GM19397 (cell line): Measurements from ENCODE around the gene DOCK3.
"Not testable (repeated sequence)": the region's sequence is repeated elsewhere in the genome, so short reads cannot be mapped to it uniquely, and the experiment has no call there.

ENCODE experiments used
- ATAC-seq: cut with Tn5 transposase; IDR thresholded peaks from one replicate; pipeline ENCODE4 v1.9.1; 2021; ENCODE audit warnings: mild to moderate bottlenecking, moderate library complexity; ENCODE audit not compliant: unreplicated experiment

The DOCK3 gene

DNA sequence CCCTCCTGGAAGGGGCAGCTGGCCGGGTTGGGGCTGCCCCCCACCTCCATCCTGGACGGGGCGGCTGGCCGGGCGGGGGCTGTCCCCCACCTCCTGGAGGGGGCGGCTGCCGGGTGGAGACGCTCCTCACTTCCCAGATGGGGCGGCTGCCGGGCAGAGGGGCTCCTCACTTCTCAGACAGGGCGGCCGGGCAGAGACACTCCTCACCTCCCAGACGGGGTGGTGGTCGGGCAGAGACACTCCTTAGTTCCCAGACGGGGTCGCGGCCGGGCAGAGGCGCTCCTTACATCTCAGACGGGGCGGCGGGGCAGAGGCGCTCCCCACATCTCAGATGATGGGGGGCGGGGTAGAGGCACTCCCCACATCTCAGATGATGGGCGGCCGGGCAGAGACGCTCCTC, 129.1 kb downstream of the DOCK3 start:
- ATAC-seq = not testable (repeated sequence)

DNA sequence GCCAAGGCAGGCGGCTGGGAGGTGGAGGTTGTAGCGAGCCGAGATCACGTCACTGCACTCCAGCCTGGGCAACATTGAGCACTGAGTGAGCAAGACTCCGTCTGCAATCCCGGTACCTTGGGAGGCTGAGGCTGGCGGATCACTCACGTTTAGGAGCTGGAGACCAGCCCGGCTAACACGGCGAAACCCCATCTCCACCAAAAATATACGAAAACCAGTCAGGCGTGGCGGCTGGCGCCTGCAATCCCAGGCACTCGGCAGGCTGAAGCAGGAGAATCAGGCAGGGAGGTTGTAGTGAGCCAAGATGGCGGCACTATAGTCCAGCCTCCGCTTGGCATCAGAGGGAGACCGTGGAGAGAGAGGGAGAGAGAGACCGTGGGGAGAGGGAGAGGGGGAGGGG, 129.6 kb downstream of the DOCK3 start:
- ATAC-seq = not testable (repeated sequence)

DNA sequence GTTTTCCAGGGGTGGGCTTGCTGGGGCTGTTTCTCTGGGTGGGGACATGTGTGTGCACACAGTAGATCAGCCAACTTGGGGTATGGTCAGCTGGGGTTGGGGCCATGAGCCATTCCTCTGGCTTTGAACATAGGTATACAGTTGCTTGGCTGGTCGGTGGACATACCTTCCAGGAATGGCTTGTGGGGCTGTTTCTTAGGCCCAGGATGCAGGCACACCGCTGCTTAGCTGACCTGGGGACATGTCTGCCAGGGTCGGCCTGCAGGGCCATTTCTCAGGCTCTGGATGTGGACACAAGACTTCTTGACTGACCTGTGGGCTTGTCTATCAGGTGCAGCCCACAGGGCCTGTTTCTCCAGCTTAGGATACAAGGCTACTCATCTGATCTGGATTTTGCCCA, 130.6 kb downstream of the DOCK3 start:
- no peak for ATAC-seq

DNA sequence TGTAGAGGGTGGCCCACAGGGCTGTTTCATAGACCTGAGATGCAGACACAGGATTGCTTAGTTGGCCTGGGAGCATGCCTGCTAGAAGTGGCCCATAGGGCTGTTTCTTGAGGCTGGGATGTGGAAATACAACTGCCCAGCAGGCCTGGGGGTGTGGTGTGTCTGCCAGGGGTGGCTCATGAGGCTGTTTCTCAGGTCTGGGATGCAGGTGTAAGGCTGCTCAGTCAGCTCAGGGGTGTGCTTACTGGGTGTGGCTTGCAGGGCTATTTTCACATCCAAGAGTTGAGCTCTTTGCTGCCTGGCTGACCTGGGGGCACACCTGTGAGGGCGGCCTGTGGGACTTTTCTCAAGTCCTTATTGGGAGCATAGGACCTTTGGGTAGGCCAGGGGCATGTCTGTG, 131.3 kb downstream of the DOCK3 start:
- ATAC-seq = no peak

DNA sequence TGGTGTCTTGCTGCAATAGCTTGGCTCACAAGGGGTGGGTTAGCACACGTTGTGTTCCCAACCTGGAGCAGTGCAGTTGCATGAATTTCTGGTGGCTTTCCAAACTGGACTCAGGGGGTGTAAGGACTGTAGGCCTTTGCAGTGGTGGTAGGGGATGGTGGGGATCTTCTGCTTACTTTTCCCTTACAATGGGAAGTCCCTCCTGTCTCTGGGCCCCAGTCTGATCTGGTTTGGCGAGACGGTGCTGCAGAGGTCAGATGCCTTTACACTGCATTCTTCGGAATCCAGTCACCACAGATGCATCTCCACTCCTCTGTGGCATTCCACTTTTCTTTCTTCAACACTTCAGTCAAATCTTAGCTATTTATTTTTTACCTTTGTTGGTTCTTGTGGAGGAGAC, 132.1 kb downstream of the DOCK3 start:
- ATAC-seq = no peak

DNA sequence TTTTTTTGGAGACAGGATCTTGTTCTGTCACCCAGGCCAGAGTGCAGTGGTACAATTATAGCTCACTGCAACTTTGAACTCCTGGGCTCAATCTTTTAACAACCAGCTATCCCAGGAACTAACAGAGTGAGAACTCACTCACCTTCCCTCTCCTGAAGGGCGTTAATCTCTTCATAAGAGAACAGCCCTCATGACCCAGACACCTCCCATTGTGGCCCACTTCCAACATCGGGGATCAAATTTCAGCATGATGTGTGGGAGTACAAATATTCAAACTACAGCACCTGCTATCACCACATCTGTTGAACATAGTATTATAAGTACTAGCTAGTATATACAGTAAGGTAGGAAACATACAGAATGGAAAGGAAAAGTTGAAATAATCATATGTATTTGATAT, 132.5 kb downstream of the DOCK3 start:
- no peak for ATAC-seq

DNA sequence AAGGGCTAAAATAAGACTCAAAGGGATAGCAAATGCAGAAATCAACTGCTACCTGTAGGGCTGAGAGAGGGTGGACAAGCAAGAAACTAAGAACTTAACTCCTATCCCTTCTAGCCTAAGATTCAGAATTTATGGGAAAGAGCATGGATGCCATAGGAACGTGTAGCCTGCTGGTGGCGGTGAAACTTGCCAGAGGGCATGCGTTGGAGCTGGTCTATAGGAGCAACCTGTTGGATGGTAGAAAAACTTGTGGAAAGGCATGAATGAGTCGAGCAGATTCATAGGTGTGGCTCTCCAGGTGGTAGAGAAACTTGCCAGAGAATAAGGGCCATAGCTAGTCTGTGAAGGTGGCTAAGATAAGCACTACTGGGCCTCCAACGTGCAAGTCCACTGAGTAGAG, 137.2 kb downstream of the DOCK3 start:
- no peak for ATAC-seq

DNA sequence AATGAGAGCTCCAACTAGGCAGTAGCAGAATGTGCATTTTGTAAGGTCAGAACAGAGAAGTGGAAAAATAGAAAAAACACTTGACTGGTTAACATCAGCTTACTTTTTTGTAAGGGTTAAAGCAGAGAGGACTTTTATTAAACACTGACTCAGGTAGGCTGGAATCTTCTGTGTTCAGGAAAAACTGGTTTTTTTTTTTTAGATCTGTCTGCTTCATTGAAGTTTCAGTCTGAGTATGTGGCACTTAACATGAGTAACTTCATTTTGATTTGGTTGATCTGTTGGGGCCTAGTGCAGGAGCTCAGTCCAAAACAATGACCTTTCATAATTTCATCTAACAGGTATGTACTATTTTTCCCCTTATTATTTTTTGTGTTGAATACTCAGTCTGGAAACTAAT, 141.1 kb downstream of the DOCK3 start:
- ATAC-seq = no peak

DNA sequence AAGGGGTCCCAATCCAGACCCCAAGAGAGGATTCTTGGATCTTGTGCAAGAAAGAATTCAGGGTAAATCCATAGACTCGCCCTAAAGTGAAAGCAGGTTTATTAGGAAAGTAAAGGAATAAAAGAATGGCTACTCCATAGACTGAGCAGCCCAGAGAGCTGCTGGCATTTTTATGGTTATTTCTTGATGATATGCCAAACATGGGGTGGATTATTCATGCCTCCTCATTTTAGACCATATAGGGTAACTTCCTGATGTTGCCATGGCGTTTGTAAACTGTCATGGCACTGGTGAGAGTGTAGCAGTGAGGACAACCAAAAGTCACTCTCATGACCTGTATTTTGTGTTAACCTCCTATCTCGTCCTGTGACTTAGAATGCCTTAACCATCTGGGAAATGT, 142.2 kb downstream of the DOCK3 start:
- ATAC-seq = no peak

DNA sequence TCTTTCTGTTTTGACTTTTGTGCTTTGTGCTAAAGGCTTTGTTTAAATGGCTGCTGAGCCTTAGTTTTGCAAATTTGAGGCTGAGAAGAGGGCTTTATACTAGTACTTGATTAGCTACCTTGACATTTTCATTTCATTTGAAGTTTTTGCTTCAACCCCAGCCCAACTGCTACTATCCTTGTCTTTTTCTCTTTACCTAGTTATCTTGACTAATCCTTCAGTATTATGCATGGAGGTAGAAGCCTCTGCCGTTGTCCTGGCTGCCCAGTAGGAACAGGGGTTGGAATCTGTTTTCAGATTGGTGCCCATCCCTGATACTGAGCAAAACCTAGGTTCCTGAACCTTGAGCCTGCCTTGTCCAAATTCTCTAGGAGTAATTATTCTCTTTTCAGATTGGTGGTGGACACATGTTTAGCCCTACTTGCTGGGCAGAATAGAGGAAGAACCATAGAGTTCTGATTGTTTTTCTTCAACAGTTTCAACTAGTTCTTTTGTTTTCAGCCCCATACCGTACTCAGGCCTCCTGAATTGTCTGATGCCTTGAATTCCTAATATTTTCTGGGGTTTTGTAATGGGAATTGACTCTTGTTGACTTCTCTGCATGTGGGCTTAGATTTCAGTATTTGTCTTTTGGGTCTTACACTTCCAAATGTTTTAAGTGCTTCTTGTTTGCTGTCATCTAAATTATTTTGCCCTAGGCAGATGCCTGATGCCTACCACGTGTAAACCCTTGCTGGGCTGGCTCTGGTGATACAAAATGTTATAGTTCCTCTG, 143.2 kb downstream of the DOCK3 start:
- ATAC-seq = no peak

DNA sequence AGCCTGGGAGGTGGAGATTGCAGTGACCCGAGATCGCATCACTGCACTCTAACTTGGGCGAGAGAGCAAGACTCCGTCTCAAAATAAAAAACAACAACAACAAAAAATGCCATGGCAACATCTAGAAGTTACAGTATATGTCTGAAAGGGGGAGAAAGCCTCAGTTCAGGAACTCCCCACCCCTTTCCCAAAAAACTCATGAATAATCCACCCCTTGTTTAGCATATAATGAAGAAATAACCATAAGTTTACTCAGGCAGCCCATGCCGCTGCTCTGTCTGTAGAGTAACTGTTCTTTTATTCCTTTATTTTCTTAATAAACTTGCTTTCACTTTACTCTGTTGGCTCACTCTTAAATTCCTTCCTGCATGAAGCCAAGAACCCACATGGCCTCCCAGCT, 145.2 kb downstream of the DOCK3 start:
- ATAC-seq = no peak

DNA sequence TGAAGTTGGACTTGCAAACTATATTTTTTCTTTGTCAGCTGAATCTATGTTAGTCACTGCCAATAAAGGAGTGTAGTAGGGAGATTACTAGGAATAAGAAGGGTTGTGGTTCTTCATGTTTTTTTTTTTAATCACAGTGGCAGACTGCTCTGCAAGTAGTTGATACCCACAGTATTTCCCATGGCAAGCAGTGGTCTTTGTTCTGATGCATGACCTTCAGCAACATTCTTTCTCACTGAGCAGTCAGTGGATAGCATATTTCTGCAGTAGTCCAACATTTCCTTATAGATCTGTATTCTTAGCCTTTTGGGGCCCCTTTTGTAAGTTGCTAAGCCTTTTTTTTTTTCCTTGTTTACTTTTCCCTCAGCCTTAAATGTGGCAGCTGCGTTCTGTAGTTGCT, 151.1 kb downstream of the DOCK3 start:
- ATAC-seq = no peak

DNA sequence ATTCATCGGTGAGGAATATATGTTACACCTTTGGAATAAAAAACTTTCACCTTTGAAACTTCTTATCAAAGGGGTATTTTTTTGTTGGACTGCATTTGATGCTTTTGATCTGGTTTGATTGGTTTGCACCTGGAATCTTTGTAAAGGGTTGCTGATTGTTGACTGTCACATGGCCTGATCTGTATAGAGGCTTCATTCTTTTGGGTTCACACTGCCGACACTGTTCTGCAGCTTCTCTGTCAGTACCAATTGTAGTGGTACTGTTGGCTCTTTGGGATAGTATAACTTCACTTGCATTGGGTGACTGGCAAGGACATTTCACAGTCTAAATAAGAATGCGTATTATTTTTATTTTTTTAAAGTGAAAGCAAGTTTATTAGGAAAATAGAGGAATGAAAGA, 155.7 kb downstream of the DOCK3 start:
- no peak for ATAC-seq

DNA sequence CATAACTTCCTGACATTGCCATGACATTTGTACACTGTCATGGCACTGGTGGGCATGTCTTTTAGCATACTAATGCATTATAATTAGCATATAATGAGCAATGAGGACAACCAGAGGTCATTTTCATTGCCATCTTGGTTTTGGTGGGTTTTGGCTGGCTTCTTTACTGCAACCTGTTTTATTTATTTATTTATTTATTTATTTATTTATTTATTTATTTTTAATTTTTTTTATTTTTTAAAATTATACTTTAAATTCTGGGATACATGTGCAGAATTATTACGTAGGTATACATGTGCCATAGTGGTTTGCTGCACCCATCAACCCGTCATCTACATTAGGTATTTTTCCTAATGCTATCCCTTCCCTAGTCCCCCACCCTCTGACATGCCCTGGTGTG, 156.3 kb downstream of the DOCK3 start:
- not testable (repeated sequence) for ATAC-seq

DNA sequence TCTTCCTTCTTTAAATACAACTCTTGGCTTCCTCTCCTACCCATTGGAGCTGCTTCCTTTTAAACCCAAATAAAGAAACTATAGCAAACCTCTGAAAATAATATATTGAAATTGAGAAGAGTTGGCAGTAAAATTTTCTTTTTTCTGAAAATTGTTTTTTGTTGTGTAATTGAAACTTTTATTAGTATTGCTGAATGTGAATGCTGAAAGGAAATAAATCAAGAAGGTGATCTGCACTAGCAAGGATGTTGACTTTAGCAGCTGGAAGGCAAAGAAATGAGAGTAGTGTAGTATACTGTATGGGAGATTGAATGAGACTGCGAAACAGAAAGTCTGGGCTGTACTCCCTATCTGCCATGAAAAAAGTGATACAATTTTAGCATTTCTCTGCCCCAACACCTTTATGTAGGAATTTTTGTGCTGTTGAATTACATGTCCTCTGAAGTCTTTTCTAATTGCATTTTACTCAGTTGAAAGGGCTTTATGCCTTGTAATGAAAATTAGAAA, 166.3 kb downstream of the DOCK3 start:
- no peak for ATAC-seq

DNA sequence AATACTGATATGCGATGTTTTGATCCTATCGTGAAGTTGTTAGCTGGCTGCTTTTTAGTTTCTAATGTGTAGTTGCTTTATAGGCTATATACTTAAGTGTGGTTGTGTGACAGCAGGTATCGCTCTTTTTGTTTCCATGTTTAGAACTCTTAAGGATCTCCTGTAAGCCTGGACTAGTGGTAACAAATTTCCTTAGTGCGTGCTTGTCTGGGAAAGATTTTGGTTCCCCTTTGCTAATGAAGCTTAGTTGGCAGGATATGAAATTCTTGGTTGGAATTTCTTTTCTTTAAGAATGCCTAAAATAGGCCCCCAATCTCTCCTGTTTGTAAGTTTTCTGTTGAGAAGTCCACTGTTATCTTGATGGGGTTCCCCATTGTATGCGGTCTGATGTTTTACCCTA, 173.6 kb downstream of the DOCK3 start:
- ATAC-seq = no peak

DNA sequence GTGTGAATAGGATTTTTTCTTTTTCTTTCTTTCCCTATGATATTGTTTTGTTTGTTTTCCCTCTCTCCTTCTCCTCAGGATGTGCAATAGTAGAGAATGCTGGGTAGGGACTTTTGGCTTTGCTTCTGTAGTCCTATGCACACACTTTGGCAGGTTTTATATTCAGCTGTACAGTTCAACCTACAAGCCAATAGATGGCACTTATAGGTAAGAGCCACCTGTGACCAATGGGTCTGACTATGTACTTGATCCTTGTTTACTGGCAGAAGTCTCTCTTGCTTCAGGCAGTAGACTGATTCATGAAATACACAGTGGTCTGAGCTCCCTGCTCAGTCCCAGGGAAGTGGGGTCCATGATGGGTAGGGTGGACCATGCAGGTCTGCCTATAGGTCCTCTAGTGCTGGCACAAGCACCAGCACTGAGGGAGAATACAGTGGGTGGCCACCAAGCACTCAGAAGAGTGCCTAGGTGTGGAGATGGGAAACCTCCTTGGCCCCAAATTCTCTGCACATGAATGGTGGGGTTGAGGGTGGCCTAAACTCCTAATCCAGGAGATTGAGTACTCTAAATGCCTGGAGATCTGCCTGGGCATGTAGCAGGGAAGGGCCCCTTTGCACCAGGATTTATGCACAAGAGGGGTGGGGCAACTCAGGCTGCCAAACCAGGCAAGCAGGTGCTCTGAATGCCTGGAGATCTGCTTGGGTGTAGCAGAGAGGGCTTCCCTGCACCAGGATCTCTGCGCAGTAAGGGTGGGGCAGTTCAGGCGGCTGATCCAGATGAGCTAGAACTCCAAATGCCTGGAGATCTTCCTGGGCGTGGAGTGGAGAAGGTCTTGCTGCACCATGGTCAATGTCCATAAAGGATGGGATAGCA, 176.1 kb downstream of the DOCK3 start:
- ATAC-seq = no peak

DNA sequence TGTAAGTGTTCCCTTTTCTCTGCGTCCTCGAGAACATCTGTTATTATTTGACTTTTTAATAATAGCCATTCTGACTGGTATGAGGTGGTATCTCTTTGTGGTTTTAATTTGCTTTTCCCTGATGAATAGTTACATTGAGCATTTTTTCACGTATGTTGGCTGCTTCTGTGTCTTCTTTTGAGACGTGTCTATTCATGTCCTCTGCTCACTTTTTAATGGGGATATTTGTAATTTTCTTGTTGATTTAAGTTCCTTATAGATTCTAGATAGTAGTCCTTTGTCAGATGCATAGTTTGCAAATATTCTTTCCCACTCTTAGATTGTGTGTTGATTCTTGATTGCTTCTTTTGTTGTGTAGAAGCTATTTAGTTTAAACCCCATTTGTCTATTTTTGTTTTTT, 179.2 kb downstream of the DOCK3 start:
- no peak for ATAC-seq

DNA sequence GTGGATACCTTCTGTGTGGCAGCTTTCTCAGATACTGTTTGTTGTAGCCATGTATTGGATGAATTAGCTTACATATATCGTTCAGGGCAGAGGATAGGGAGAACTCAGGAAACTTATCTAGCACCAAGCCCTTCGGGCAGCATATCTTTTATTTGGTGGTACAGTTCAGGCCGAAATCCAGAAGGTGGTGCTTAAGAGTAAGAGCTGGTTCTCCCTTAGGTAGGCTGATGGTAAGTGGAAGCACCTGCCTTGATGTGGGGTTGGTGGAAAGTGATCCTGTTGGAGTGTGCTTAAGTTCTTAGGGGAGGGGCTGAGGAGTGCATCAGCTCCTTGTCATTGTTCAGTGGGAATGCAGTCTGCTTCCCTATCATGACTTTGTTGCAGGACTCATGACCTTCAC, 187.5 kb downstream of the DOCK3 start:
- no peak for ATAC-seq

DNA sequence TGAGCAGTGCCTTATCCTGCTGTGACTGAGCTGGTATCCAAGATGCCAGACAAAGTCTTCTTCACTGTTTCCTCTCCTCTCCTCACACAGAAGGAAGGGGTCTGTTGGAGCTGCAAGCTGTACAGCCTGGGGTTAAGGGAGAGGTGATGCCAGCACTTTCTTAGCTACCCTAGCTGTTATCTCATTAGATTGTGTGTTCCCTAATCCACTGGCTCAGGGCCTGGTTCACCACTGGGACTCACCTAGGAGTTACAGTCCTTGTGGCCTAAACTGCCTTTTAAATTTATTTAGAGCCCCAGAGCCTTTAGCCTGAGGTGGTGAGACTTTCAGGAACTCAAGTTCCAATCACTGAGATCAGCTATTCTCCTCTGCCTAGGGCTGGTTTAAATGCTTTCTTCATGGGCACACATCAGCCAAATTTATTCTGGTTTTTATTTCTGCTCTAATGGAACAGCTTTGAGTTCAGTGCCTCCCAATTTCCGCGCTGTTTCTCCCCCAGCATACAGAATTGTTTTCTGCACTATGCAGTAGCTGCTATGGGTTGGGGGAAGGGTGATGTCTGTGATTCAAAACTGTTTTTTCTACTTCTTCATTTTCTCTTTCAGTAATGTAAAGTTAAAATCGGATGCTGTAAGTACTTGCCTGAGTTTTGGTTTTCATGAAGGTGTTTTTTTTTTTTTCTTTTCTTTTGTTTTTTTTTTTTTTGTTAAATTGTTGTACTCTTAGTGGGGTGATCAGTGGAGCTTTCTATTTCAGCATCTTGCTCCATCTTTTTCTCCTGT, 198.8 kb downstream of the DOCK3 start:
- no peak for ATAC-seq

DNA sequence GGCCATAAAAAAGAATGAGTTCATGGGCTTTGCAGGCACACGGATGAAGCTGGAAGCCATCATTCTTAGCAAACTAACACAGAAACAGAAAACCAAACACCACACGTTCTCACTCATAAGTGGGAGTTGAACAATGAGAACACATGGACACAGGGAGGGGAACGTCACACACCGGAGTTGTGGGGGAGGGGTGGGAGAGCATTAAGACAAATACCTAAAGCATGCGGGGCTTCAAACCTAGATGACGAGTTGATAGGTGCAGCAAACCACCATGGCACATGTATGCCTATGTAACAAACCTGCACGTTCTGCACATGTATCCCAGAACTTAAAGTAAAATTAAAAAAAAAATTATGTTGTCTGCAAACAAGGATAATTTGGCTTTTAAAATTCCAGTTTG, 200.1 kb downstream of the DOCK3 start:
- not testable (repeated sequence) for ATAC-seq
